Measurements from ENCODE around the gene MEF2A.
A peak's percentile ranks its signal among the peaks of the same experiment; 100 is the strongest.

DNA sequence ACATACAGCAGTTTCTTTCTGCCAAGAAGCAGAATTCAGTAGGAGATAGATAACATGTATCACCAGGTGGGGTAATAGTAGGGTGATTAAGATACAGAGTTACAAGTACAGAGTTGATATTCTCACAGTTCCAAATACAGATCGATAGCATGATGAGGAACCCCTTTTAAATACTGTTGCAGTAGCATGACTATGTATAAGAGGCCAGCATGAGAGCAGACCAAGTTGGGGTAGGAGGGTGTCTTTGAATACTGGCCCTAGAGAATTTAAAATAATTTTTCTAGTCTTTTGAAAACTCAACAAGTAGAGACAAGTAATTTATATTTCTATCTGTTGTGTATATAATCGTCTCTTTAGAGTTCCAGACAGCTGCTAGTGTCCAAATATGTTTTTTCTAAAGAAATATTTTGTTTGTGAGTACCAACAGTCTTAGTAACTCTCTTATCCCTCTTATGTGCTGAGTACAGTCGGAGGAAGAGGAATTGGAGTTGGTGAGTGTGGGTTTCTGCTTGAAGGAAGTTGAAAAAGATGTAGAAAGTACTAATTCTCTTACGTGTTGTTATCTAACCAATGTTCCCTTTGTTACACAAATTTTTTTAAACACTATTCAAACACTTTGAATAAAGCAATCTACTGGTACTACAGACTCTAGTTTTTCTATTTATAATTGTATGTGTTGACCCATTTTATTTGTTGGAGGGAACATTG lies 137.3 kb downstream of the MEF2A start:
- TF ChIP-seq, protein P1, sequence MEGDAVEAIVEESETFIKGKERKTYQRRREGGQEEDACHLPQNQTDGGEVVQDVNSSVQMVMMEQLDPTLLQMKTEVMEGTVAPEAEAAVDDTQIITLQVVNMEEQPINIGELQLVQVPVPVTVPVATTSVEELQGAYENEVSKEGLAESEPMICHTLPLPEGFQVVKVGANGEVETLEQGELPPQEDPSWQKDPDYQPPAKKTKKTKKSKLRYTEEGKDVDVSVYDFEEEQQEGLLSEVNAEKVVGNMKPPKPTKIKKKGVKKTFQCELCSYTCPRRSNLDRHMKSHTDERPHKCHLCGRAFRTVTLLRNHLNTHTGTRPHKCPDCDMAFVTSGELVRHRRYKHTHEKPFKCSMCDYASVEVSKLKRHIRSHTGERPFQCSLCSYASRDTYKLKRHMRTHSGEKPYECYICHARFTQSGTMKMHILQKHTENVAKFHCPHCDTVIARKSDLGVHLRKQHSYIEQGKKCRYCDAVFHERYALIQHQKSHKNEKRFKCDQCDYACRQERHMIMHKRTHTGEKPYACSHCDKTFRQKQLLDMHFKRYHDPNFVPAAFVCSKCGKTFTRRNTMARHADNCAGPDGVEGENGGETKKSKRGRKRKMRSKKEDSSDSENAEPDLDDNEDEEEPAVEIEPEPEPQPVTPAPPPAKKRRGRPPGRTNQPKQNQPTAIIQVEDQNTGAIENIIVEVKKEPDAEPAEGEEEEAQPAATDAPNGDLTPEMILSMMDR (IDR thresholded peaks at IDR 0.05) = peak in 1 of 7 experiments; percentile 5
- no peak for TF ChIP-seq POLR2A (IDR thresholded peaks at IDR 0.05)

Measured in body of pancreas (tissue), 4 donors.